Tibial nerve (tissue), 4 donors: ENCODE results near the gene STARD3.

ENCODE experiments used
- EP300 ChIP-seq, 2 donors: sonication (generic); formaldehyde crosslinking; IDR thresholded peaks; one replicate each; pipeline ENCODE4 v1.6.1; 2017; ENCODE audit warnings: antibody characterized with exemption in 2 of 2, mild to moderate bottlenecking in 1 of 2
- POLR2A ChIP-seq, 2 donors: fragments of 450-650 bp; IDR thresholded peaks; one replicate each; pipeline ENCODE4 v1.6.1; 2017; ENCODE audit warnings: antibody characterized with exemption in 2 of 2, mild to moderate bottlenecking in 2 of 2, moderate library complexity in 2 of 2
- TF ChIP-seq, protein P1 (sequence below), 5 experiments: fragments of 200-600 bp in 3 of 5; fragments of 450-650 bp in 2 of 5; sonication (generic) in 3 of 5; IDR thresholded peaks; one replicate each; pipeline ENCODE4 v1.5.1; 2016 to 2019; ENCODE audit warnings: antibody characterized with exemption in 5 of 5, mild to moderate bottlenecking in 3 of 5, moderate library complexity in 2 of 5

DNA sequence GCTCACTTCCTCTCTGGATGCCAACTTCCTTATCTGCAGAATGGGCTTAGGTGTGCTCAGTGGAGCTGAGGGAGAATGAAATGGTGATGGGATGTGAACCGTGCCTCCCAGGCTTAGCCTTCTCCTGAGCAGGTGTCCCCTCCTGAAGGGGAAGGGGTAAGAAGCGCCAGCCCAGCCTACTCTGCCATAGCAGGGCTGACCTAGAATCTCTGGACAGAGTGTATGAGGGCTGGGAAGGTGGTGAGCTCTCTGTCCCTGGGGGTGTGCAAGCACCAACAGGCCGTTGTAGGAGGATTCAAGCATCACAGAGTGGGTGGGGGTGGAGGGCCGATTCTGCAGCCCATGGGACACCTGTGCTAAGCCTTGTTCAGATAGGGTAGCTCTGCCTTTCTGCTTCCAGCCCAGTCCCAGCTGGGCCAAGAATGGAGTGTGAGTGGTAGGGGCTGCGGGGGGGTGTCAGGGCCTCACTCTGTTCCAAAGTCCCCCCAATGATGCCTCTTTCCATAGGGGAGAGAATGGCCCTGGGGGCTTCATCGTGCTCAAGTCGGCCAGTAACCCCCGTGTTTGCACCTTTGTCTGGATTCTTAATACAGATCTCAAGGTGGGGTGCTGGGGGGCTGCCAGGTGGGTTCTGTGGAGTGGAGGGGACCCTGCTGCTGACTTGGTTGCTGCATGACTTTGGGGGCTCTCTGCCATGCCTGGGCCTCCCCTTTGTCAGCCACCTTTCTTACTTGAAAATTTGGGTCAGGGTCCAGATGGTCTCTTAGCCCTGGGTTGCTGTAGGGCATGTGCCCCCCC is 25.0 kb downstream of the STARD3 start:
- TF ChIP-seq, protein P1, sequence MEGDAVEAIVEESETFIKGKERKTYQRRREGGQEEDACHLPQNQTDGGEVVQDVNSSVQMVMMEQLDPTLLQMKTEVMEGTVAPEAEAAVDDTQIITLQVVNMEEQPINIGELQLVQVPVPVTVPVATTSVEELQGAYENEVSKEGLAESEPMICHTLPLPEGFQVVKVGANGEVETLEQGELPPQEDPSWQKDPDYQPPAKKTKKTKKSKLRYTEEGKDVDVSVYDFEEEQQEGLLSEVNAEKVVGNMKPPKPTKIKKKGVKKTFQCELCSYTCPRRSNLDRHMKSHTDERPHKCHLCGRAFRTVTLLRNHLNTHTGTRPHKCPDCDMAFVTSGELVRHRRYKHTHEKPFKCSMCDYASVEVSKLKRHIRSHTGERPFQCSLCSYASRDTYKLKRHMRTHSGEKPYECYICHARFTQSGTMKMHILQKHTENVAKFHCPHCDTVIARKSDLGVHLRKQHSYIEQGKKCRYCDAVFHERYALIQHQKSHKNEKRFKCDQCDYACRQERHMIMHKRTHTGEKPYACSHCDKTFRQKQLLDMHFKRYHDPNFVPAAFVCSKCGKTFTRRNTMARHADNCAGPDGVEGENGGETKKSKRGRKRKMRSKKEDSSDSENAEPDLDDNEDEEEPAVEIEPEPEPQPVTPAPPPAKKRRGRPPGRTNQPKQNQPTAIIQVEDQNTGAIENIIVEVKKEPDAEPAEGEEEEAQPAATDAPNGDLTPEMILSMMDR (IDR thresholded peaks at IDR 0.05), result no peak
- TF ChIP-seq EP300 (IDR thresholded peaks at IDR 0.05) (no peak), POLR2A (IDR thresholded peaks at IDR 0.05) (no peak)
